IgD-negative memory B cell (primary cell): ENCODE measurements around the gene RSPH1. TPM values are rescaled to one million over a fixed set of nuclear protein-coding genes. Genes with fewer than 3 reads are reported as not detected.

Experiments used
- H3K27ac Mint-ChIP-seq, 3 donors: one replicate each; pipeline ENCODE4 v1.8.0; 2020 to 2022; ENCODE audit warnings: mild to moderate bottlenecking in 3 of 3, mixed read lengths in 3 of 3, moderate library complexity in 1 of 3
- H3K27me3 Mint-ChIP-seq: one replicate; pipeline ENCODE4 v1.8.0; 2021; ENCODE audit warnings: mixed read lengths
- H3K36me3 Mint-ChIP-seq: one replicate; pipeline ENCODE4 v1.8.0; 2020; ENCODE audit warnings: mild to moderate bottlenecking, mixed read lengths
- H3K4me1 Mint-ChIP-seq, 3 donors: one replicate each; pipeline ENCODE4 v1.8.0; 2020 to 2022; ENCODE audit warnings: mixed read lengths in 3 of 3, mild to moderate bottlenecking in 1 of 3
- H3K4me3 Mint-ChIP-seq, 4 donors: one replicate each; pipeline ENCODE4 v1.8.0; 2020 to 2022; ENCODE audit warnings: mild to moderate bottlenecking in 4 of 4, mixed read lengths in 4 of 4, moderate library complexity in 3 of 4
- H3K9me3 Mint-ChIP-seq, 3 donors: one replicate each; pipeline ENCODE4 v1.8.0; 2020 to 2021; ENCODE audit warnings: mixed read lengths in 3 of 3, mild to moderate bottlenecking in 1 of 3
- polyA plus RNA-seq: library from polyadenylated mRNA; unstranded; fragments of 300-500 nt; fragmentation: Illumina TruSeq; gene quantifications from one replicate; pipeline ENCODE4 v1.2.3, GENCODE V29; 2021

The RSPH1 gene
- polyA plus RNA-seq, 1 donor from 2014 or later = not detected

GRCh38 chr21:42426876-42427480 is 69.0 kb downstream of the RSPH1 start:
- H3K27me3 Mint-ChIP-seq = peaks cover 26% of the 10 kb centered on the region

GRCh38 chr21:42426424-42426823 is 69.6 kb downstream of the RSPH1 start:
- Mint-ChIP-seq H3K36me3 (peaks cover 4% of the 10 kb centered on the region), H3K4me3 (no peak overlapping the region), H3K27me3 (peaks cover 30% of the 10 kb centered on the region), H3K9me3 (peaks cover 0 to 2% (median 0%) of the 10 kb centered on the region in 3 donors), H3K4me1 (peaks cover 11 to 22% (median 16%) of the 10 kb centered on the region in 3 donors), H3K27ac (no peak overlapping the region)

More at GRCh38 chr21:42426876-42427480, 69.0 kb downstream of the RSPH1 start:
- H3K36me3 Mint-ChIP-seq = peaks cover 1% of the 10 kb centered on the region
- no peak overlapping the region for H3K27ac Mint-ChIP-seq
- H3K4me3 Mint-ChIP-seq = peak overlapping the region in 1 of 4 donors; percentile 22
- peaks cover 2 to 4% (median 3%) of the 10 kb centered on the region in 3 donors for H3K9me3 Mint-ChIP-seq
- peaks cover 11 to 22% (median 16%) of the 10 kb centered on the region in 3 donors for H3K4me1 Mint-ChIP-seq

GRCh38 chr21:42425591-42425990 is 70.4 kb downstream of the RSPH1 start:
- peaks cover 35% of the 10 kb centered on the region for H3K27me3 Mint-ChIP-seq
- H3K9me3 Mint-ChIP-seq = peaks cover 0 to 4% (median 0%) of the 10 kb centered on the region in 3 donors
- peak overlapping the region in 2 of 4 donors; percentile 48 to 70 for H3K4me3 Mint-ChIP-seq
- peaks cover 11 to 22% (median 16%) of the 10 kb centered on the region in 3 donors for H3K4me1 Mint-ChIP-seq
- peaks cover 5% of the 10 kb centered on the region for H3K36me3 Mint-ChIP-seq
- H3K27ac Mint-ChIP-seq = peak overlapping the region in 1 of 3 donors; percentile 37

GRCh38 chr21:42424914-42425541 is 71.0 kb downstream of the RSPH1 start:
- Mint-ChIP-seq H3K36me3 (peaks cover 5% of the 10 kb centered on the region), H3K4me3 (peak overlapping the region in 2 of 4 donors; percentile 15 to 70), H3K9me3 (peaks cover 0 to 6% (median 0%) of the 10 kb centered on the region in 3 donors), H3K27me3 (peaks cover 37% of the 10 kb centered on the region), H3K4me1 (peaks cover 11 to 22% (median 16%) of the 10 kb centered on the region in 3 donors), H3K27ac (peak overlapping the region in 1 of 3 donors; percentile 58)

- H3K4me1 Mint-ChIP-seq = peaks cover 11 to 22% (median 16%) of the 10 kb centered on the region in 3 donors
- H3K27ac Mint-ChIP-seq = no peak overlapping the region
- H3K4me3 Mint-ChIP-seq = no peak overlapping the region
- peaks cover 1 to 6% (median 6%) of the 10 kb centered on the region in 3 donors for H3K9me3 Mint-ChIP-seq
- peaks cover 35% of the 10 kb centered on the region for H3K27me3 Mint-ChIP-seq
- peaks cover 4% of the 10 kb centered on the region for H3K36me3 Mint-ChIP-seq
Observed at GRCh38 chr21:42423685-42424084, 72.3 kb downstream of the RSPH1 start.

- Mint-ChIP-seq H3K27me3 (peaks cover 34% of the 10 kb centered on the region), H3K36me3 (peaks cover 4% of the 10 kb centered on the region), H3K27ac (no peak overlapping the region), H3K4me3 (no peak overlapping the region), H3K4me1 (peaks cover 11 to 22% (median 16%) of the 10 kb centered on the region in 3 donors), H3K9me3 (peaks cover 1 to 6% (median 6%) of the 10 kb centered on the region in 3 donors)
Observed at GRCh38 chr21:42423197-42423675, 72.8 kb downstream of the RSPH1 start.

Other genes starting within 250 kb of the RSPH1 start
- gene TFF3, start 180.8 kb downstream of the RSPH1 start, polyA plus RNA-seq = not detected
- not detected for gene TFF2, start 145.2 kb downstream of the RSPH1 start, polyA plus RNA-seq
- not detected for gene TFF1, start 129.7 kb downstream of the RSPH1 start, polyA plus RNA-seq
- not detected for gene TMPRSS3, start 100.2 kb downstream of the RSPH1 start, polyA plus RNA-seq
- 1.6 TPM for gene UBASH3A, start 92.3 kb downstream of the RSPH1 start, polyA plus RNA-seq
- 14.8 TPM for gene SLC37A1, start 17.6 kb upstream of the RSPH1 start, polyA plus RNA-seq
- gene PDE9A, start 157.4 kb upstream of the RSPH1 start, polyA plus RNA-seq = not detected